T follicular helper cell (primary cell): ENCODE measurements around the gene FPGS.
"Not testable (repeated sequence)": the region's sequence is repeated elsewhere in the genome, so short reads cannot be mapped to it uniquely, and the experiment has no call there.

Experiments
- DNase-seq: peaks from one replicate; pipeline ENCODE4 v3.0.0-alpha.2; 2020; ENCODE audit warnings: low read depth
- total RNA-seq, 2 experiments: gene quantifications; one replicate each; lab custom pipeline; 2026; lab: John Stamatoyannopoulos, UW

Gene FPGS
- 73.2 to 80.6 reads per million in 2 experiments for total RNA-seq

GRCh38 chr9:127802576-127803443 is at the start of gene FPGS:
FPGS (plus strand) TSS chr9:127802882; CDS start chr9:127802925, 43 bp downstream.
- peak; percentile 73 for DNase-seq

GRCh38 chr9:127753148-127753547 is 49.5 kb upstream of the FPGS start:
- no peak for DNase-seq

GRCh38 chr9:127753622-127754021 is 49.1 kb upstream of the FPGS start:
- DNase-seq, result no peak

GRCh38 chr9:127754099-127755060 is 48.3 kb upstream of the FPGS start:
- no peak for DNase-seq

- DNase-seq, result no peak
These were observed 47.3 kb upstream of the FPGS start for GRCh38 chr9:127755061-127756060.

GRCh38 chr9:127756233-127756632 is 46.4 kb upstream of the FPGS start:
- DNase-seq, result no peak

GRCh38 chr9:127756776-127757175 is 45.9 kb upstream of the FPGS start:
- DNase-seq, result not testable (repeated sequence)

- DNase-seq, result no peak
These were observed 43.8 kb upstream of the FPGS start for GRCh38 chr9:127758843-127759242.

- no peak for DNase-seq
These were observed 41.6 kb upstream of the FPGS start for GRCh38 chr9:127761061-127761460.

- no peak for DNase-seq
These were observed 41.2 kb upstream of the FPGS start for GRCh38 chr9:127761491-127761956.

- no peak for DNase-seq
These were observed 40.5 kb upstream of the FPGS start for GRCh38 chr9:127762111-127762676.

GRCh38 chr9:127763918-127764384 is 38.7 kb upstream of the FPGS start:
- DNase-seq, result no peak

- DNase-seq, result no peak
These were observed 37.3 kb upstream of the FPGS start for GRCh38 chr9:127765418-127765817.

GRCh38 chr9:127767410-127767809 is 35.3 kb upstream of the FPGS start:
- no peak for DNase-seq

- DNase-seq, result no peak
These were observed 34.8 kb upstream of the FPGS start for GRCh38 chr9:127767909-127768331.

- no peak for DNase-seq
These were observed 34.0 kb upstream of the FPGS start for GRCh38 chr9:127768698-127769097.

GRCh38 chr9:127769101-127769500 is 33.6 kb upstream of the FPGS start:
- DNase-seq, result no peak

- DNase-seq, result no peak
These were observed 32.6 kb upstream of the FPGS start for GRCh38 chr9:127769929-127770582.

GRCh38 chr9:127770583-127770904 is 32.1 kb upstream of the FPGS start:
- DNase-seq, result no peak

- peak; percentile 88 for DNase-seq
These were observed 31.6 kb upstream of the FPGS start for GRCh38 chr9:127770905-127771569.
